ENCODE data around the gene GOLGA6C. TPM values are rescaled to one million over a fixed set of nuclear protein-coding genes. Genes with fewer than 3 reads are reported as not detected.
"Not testable (repeated sequence)": the region's sequence is repeated elsewhere in the genome, so short reads cannot be mapped to it uniquely, and the experiment has no call there.

GOLGA6C gene
- total RNA-seq, 2 experiments from 2014 or later, result not detected

- Mint-ChIP-seq H3K27ac (no peak overlapping the region), H3K9me3 (no peaks in the 10 kb centered on the region), H3K4me1 (ENCODE audit: low read depth) (no peaks in the 10 kb centered on the region), H3K27me3 (no peaks in the 10 kb centered on the region), H3K36me3 (ENCODE audit: low read depth) (no peaks in the 10 kb centered on the region), H3K4me3 (no peak overlapping the region)
- no peak for DNase-seq
- intact Hi-C loops (cut with micrococcal nuclease), result no loop called here
- ChIA-PET CTCF (no interaction called here), POLR2A (no interaction called here)
- ATAC-seq, result no peak
- TF ChIP-seq CTCF (IDR thresholded peaks at IDR 0.05), result no peak
Observed at GRCh38 chr15:75224281-75224680, 33.9 kb upstream of the GOLGA6C start.

DNA sequence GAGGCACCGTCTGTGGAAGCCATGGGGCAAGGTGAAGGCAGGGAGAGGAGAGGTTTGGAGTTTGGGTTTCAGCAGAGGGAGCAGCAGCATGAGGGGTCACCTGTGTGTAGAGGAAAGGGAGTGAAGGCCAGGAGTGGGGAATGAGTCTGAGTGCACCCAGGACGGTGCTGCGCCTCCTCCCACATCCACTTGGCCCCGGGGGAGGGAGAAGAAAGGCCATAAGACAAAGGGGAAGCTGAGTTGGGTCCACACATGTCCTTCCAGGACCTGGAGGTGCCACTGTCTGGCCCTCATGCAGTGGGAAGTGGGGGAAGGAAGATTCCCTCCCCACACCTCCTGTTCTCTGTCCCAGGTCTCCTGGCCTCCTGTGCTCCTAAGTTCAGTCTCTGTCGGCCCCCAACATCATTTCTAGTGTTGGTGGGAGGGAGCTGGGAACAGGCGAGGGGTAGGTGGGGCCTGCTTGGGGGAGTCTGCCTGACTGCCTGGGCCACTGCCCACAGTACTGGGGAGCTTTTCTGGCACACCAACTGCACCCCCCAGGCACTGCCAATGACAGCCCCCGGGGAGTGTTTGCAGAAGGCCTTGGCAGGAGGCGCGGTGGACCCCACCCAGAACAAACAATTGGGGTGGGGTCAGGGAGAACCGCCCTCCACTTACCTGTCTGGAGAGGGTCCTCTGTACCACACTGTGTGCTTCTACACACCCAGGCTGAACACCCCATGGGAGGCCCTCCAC lies 32.9 kb upstream of the GOLGA6C start:
- H3K4me3 Mint-ChIP-seq; CTCF ChIA-PET; H3K36me3 Mint-ChIP-seq (ENCODE audit: low read depth); H3K9me3 Mint-ChIP-seq; H3K27me3 Mint-ChIP-seq; POLR2A ChIA-PET; H3K4me1 Mint-ChIP-seq (ENCODE audit: low read depth); DNase-seq; ATAC-seq; intact Hi-C loops (cut with micrococcal nuclease); H3K27ac Mint-ChIP-seq: not testable (repeated sequence)

- Mint-ChIP-seq H3K36me3 (ENCODE audit: low read depth) (no peaks in the 10 kb centered on the region), H3K9me3 (no peaks in the 10 kb centered on the region), H3K4me1 (ENCODE audit: low read depth) (no peaks in the 10 kb centered on the region), H3K27ac (no peak overlapping the region), H3K27me3 (no peaks in the 10 kb centered on the region), H3K4me3 (no peak overlapping the region)
- no peak for DNase-seq
- no peak for TF ChIP-seq CTCF (IDR thresholded peaks at IDR 0.05)
- CTCF ChIA-PET, result no interaction called here
- POLR2A ChIA-PET, result no interaction called here
- no peak for ATAC-seq
- intact Hi-C loops (cut with micrococcal nuclease), result no loop called here
Observed at GRCh38 chr15:75225951-75226732, 32.0 kb upstream of the GOLGA6C start.

- H3K9me3 Mint-ChIP-seq; H3K4me1 Mint-ChIP-seq (ENCODE audit: low read depth); intact Hi-C loops (cut with micrococcal nuclease); ATAC-seq; CTCF ChIA-PET; H3K4me3 Mint-ChIP-seq; H3K27ac Mint-ChIP-seq; H3K27me3 Mint-ChIP-seq; POLR2A ChIA-PET; DNase-seq; H3K36me3 Mint-ChIP-seq (ENCODE audit: low read depth): not testable (repeated sequence)
Observed at GRCh38 chr15:75227112-75227511, 31.0 kb upstream of the GOLGA6C start.

DNA sequence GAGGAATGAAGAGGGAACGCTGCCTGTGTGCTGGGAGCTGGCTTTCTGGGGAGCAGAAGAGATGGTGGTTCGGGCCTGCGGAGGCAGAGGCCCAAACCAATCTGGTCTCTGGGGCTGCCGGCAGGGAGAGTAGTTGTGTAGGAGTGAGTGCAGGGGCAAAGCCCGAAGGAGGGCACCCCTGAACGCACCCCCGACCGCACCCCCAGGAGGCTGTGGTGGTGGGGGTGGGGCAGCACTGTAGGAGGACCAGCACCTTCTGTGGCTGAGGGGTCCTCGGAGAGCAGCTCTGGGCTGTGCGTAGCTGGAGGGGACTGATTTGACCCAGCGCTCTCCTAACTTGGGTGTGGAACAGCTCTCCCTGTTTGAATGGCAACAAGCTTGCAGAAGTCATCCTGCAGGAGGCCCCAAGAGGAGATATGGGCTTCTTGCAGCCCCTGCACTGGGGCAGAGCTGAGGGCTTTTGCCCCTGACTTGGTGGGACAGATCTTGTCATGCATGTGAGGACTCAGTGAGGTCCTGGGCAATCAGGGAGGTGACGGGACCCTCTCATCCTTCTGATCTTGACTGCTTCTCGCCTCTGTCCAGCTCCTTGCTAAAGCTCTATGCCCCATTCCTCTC lies 30.4 kb upstream of the GOLGA6C start:
- ChIA-PET POLR2A (no interaction called here), CTCF (no interaction called here)
- no peaks in the 10 kb centered on the region for H3K4me1 Mint-ChIP-seq (ENCODE audit: low read depth)
- no peak overlapping the region for H3K27ac Mint-ChIP-seq
- ATAC-seq (no peak), DNase-seq (no peak)
- no peaks in the 10 kb centered on the region for H3K9me3 Mint-ChIP-seq
- no peak overlapping the region for H3K4me3 Mint-ChIP-seq
- no peak for TF ChIP-seq CTCF (IDR thresholded peaks at IDR 0.05)
- peaks cover 9% of the 10 kb centered on the region for H3K27me3 Mint-ChIP-seq
- intact Hi-C loops (cut with micrococcal nuclease), result no loop called here
- H3K36me3 Mint-ChIP-seq (ENCODE audit: low read depth), result no peaks in the 10 kb centered on the region

- Mint-ChIP-seq H3K9me3 (no peaks in the 10 kb centered on the region), H3K4me1 (ENCODE audit: low read depth) (no peaks in the 10 kb centered on the region), H3K4me3 (no peak overlapping the region), H3K27ac (no peak overlapping the region), H3K27me3 (peaks cover 10% of the 10 kb centered on the region), H3K36me3 (ENCODE audit: low read depth) (no peaks in the 10 kb centered on the region)
- intact Hi-C loops (cut with micrococcal nuclease), result no loop called here
- no peak for TF ChIP-seq CTCF (IDR thresholded peaks at IDR 0.05)
- no peak for DNase-seq
- ATAC-seq, result no peak
- POLR2A ChIA-PET, result interaction anchor here (1.4 kb wide), 1 partner anchor 20 kb away, joined by 4 read pairs; no protein-coding TSS in a partner anchor
- CTCF ChIA-PET, result no interaction called here
Observed at GRCh38 chr15:75228787-75229186, 29.3 kb upstream of the GOLGA6C start.
